Esophagus muscularis mucosa (tissue), 4 donors: Measurements from ENCODE around the gene OR2G6.

Source experiments
- EP300 ChIP-seq: sonication (generic); formaldehyde crosslinking; IDR thresholded peaks from one replicate; pipeline ENCODE4 v1.6.1; 2017; ENCODE audit warnings: antibody characterized with exemption
- POLR2A ChIP-seq: fragments of 450-650 bp; IDR thresholded peaks from one replicate; pipeline ENCODE4 v1.6.1; 2017; ENCODE audit warnings: antibody characterized with exemption, moderate library complexity, mild to moderate bottlenecking, low read depth
- POLR2AphosphoS5 ChIP-seq, 2 donors: sonication (generic); formaldehyde crosslinking; IDR thresholded peaks; one replicate each; pipeline ENCODE4 v1.6.1; 2017; ENCODE audit warnings: antibody characterized with exemption in 2 of 2
- TF ChIP-seq, protein P1 (sequence below), 3 experiments: fragments of 200-600 bp in 2 of 3; fragments of 450-650 bp in 1 of 3; sonication (generic) in 2 of 3; IDR thresholded peaks; one replicate each; pipeline ENCODE4 v1.5.1; 2017 to 2019; ENCODE audit warnings: antibody characterized with exemption in 3 of 3, mild to moderate bottlenecking in 2 of 3, moderate library complexity in 1 of 3

DNA sequence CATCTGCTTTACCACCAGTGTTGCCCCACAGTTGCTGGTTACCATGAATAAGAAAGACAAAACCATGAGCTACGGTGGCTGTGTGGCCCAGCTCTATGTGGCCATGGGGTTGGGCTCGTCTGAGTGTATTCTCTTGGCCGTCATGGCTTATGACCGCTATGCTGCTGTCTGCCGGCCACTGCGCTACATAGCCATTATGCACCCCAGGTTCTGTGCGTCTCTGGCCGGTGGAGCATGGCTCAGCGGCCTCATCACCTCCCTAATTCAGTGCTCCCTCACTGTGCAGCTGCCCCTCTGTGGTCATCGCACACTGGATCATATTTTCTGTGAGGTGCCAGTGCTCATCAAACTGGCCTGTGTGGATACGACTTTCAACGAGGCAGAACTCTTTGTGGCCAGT is 14.0 kb downstream of the OR2G6 start:
- TF ChIP-seq, protein P1, sequence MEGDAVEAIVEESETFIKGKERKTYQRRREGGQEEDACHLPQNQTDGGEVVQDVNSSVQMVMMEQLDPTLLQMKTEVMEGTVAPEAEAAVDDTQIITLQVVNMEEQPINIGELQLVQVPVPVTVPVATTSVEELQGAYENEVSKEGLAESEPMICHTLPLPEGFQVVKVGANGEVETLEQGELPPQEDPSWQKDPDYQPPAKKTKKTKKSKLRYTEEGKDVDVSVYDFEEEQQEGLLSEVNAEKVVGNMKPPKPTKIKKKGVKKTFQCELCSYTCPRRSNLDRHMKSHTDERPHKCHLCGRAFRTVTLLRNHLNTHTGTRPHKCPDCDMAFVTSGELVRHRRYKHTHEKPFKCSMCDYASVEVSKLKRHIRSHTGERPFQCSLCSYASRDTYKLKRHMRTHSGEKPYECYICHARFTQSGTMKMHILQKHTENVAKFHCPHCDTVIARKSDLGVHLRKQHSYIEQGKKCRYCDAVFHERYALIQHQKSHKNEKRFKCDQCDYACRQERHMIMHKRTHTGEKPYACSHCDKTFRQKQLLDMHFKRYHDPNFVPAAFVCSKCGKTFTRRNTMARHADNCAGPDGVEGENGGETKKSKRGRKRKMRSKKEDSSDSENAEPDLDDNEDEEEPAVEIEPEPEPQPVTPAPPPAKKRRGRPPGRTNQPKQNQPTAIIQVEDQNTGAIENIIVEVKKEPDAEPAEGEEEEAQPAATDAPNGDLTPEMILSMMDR (IDR thresholded peaks at IDR 0.05), result no peak
- no peak for TF ChIP-seq POLR2A
- no peak for TF ChIP-seq POLR2AphosphoS5 (IDR thresholded peaks at IDR 0.05)
- TF ChIP-seq EP300, result no peak
